Measurements from ENCODE around the gene SLA2. TPM values are rescaled to one million over a fixed set of nuclear protein-coding genes. Genes with fewer than 3 reads are reported as not detected.
"Not testable (repeated sequence)": the region's sequence is repeated elsewhere in the genome, so short reads cannot be mapped to it uniquely, and the experiment has no call there.

The SLA2 gene, protein sequence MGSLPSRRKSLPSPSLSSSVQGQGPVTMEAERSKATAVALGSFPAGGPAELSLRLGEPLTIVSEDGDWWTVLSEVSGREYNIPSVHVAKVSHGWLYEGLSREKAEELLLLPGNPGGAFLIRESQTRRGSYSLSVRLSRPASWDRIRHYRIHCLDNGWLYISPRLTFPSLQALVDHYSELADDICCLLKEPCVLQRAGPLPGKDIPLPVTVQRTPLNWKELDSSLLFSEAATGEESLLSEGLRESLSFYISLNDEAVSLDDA
- 0.59 and 0.67 TPM in 2 replicates for total RNA-seq

DNA sequence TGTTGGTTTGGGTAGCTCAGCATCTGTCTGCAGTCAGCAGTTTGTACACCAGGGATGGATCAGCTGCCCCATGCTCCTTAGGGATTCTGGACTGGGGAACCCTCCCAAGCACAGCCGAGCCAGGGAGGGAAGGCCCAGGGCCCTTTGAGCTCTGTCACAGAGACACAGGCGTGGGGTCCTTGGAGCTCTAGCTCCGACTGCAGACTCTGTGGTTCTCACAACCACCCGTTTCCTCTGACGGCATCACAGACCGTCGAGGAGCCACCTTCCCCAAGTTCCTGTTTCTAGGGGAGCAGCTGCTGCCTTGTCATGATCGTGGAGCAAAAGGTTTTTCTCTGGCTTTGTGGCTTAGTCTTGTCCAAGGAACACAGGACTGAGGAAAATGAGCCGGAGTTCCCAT, at the start of gene SLA2:
SLA2 (minus strand) TSS at position 199 of the 400 bp plus-strand sequence. CDS start 4,861 bp downstream, outside the sequence.
- Mint-ChIP-seq H3K36me3 (ENCODE audit: low read depth) (no peaks in the 10 kb centered on the region), H3K4me1 (peaks cover 24% of the 10 kb centered on the region), H3K9me3 (no peaks in the 10 kb centered on the region), H3K27ac (peak within 1 kb of the TSS; percentile 59), H3K27me3 (no peaks in the 10 kb centered on the region), H3K4me3 (no peak within 1 kb of the TSS)
- ChIA-PET CTCF (interaction anchor here (1.2 to 1.5 kb wide), 2 partner anchors 40 to 162 kb away, joined by 4 read pairs; partner anchors contain the start of gene RAB5IF), POLR2A (interaction anchor here (1.2 to 1.3 kb wide), 2 partner anchors 40 to 73 kb away, joined by 3 to 8 read pairs; partner anchors contain the start of genes RAB5IF and TGIF2)
- DNase-seq (no peak), ATAC-seq (ENCODE audit: low read depth) (peak; percentile 89)
- TF ChIP-seq, protein P1, sequence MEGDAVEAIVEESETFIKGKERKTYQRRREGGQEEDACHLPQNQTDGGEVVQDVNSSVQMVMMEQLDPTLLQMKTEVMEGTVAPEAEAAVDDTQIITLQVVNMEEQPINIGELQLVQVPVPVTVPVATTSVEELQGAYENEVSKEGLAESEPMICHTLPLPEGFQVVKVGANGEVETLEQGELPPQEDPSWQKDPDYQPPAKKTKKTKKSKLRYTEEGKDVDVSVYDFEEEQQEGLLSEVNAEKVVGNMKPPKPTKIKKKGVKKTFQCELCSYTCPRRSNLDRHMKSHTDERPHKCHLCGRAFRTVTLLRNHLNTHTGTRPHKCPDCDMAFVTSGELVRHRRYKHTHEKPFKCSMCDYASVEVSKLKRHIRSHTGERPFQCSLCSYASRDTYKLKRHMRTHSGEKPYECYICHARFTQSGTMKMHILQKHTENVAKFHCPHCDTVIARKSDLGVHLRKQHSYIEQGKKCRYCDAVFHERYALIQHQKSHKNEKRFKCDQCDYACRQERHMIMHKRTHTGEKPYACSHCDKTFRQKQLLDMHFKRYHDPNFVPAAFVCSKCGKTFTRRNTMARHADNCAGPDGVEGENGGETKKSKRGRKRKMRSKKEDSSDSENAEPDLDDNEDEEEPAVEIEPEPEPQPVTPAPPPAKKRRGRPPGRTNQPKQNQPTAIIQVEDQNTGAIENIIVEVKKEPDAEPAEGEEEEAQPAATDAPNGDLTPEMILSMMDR (IDR thresholded peaks at IDR 0.05) = no peak
- intact Hi-C loops (cut with micrococcal nuclease) = no loop called here

DNA sequence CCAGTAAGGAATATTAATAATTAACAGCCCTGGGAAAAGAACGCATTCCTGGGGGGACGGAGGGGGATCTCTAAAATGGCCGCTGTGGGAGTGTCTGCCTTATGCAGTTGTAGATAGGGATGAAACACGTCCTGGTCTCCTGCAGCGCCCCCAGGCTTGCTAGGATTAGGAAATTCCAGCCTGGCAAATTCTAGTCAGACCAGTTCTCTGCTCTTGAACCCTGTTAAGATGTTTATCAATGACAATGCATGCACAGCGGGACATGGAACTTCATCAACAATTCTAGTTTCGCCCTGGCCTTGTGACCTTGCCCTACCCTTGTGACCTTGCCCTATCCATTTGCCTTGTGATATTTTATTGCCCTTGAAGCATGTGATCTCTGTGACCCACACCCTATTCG, 49.5 kb upstream of the SLA2 start:
- H3K9me3 Mint-ChIP-seq; DNase-seq; H3K4me1 Mint-ChIP-seq; H3K27me3 Mint-ChIP-seq; H3K4me3 Mint-ChIP-seq; H3K27ac Mint-ChIP-seq; POLR2A ChIA-PET; ATAC-seq (ENCODE audit: low read depth); CTCF ChIA-PET; intact Hi-C loops (cut with micrococcal nuclease): not testable (repeated sequence)
- H3K36me3 Mint-ChIP-seq (ENCODE audit: low read depth) = peaks cover 14% of the 10 kb centered on the region

DNA sequence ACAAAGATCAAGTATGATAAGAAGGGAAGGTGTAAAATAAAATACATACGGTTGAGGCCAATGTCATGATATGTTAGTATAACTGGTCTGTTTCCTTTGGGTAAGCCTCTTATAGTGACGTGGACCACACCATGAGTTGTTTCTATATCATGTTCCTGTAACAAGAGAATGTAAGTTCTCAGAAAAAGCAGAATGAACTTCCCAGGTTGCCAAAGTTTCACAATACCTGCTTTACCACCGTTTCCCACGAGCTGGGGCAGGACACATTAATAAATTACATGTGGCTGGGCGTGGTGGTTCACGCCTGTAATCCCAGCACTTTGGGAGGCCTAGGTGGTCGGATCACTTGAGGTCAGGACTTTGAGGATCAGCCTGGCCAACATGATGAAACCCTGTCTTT, 42.6 kb upstream of the SLA2 start:
- POLR2A ChIA-PET = no interaction called here
- Mint-ChIP-seq H3K9me3 (no peaks in the 10 kb centered on the region), H3K4me1 (no peaks in the 10 kb centered on the region), H3K27ac (no peak overlapping the region), H3K27me3 (no peaks in the 10 kb centered on the region), H3K4me3 (no peak overlapping the region), H3K36me3 (ENCODE audit: low read depth) (peaks cover 38% of the 10 kb centered on the region)
- TF ChIP-seq, protein P1 (IDR thresholded peaks at IDR 0.05) = no peak
- intact Hi-C loops (cut with micrococcal nuclease) = no loop called here
- DNase-seq = no peak
- CTCF ChIA-PET = no interaction called here
- no peak for ATAC-seq (ENCODE audit: low read depth)

DNA sequence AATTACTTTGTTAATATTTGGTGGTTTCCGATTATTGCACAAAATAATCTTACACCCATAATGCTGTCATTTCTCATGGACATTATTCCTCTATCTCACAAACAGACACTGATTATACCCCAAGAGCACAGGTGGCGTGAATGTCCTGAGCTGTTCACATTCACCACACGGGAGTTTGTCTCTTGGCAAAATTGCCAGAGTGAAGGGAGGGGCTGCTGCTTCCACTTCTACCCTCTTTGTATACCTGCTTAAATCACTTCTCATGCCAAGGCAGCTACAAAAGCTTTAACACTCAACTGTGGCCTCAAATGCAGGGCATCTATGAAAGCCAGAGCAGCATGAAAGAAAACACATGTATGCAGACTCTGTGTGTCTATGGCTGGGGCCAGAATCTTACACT, 41.9 kb upstream of the SLA2 start:
- intact Hi-C loops (cut with micrococcal nuclease) = no loop called here
- ATAC-seq (ENCODE audit: low read depth) = no peak
- H3K9me3 Mint-ChIP-seq = no peaks in the 10 kb centered on the region
- ChIA-PET POLR2A (no interaction called here), CTCF (no interaction called here)
- TF ChIP-seq, protein P1 (IDR thresholded peaks at IDR 0.05) = no peak
- no peak for DNase-seq
- H3K27me3 Mint-ChIP-seq = no peaks in the 10 kb centered on the region
- H3K36me3 Mint-ChIP-seq (ENCODE audit: low read depth) = peaks cover 39% of the 10 kb centered on the region
- no peak overlapping the region for H3K4me3 Mint-ChIP-seq
- no peak overlapping the region for H3K27ac Mint-ChIP-seq
- no peaks in the 10 kb centered on the region for H3K4me1 Mint-ChIP-seq

DNA sequence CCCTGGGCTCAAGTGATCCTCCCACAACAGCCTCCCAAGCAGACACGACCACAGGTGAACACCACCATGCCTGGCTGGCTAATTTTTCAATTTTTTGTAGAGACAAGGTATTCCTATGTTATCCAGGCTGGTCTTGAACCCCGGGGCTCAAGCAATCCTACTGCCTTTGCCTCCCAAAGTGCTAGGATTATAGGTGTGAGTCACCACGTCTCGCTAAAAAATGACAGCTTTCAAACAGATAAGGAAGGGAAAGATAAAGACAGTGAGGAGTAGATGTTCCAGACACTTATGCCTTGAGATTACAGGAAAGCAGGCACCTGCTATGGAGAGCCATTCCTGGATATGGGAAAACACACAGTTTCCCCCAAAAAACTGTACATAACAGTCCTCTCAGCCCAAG, 40.9 kb upstream of the SLA2 start:
- Mint-ChIP-seq H3K27me3 (no peaks in the 10 kb centered on the region), H3K27ac (no peak overlapping the region), H3K36me3 (ENCODE audit: low read depth) (peaks cover 47% of the 10 kb centered on the region), H3K4me1 (no peaks in the 10 kb centered on the region), H3K9me3 (no peaks in the 10 kb centered on the region), H3K4me3 (no peak overlapping the region)
- ChIA-PET CTCF (no interaction called here), POLR2A (no interaction called here)
- DNase-seq (no peak), ATAC-seq (ENCODE audit: low read depth) (no peak)
- intact Hi-C loops (cut with micrococcal nuclease) = no loop called here
- TF ChIP-seq, protein P1 (IDR thresholded peaks at IDR 0.05) = no peak

DNA sequence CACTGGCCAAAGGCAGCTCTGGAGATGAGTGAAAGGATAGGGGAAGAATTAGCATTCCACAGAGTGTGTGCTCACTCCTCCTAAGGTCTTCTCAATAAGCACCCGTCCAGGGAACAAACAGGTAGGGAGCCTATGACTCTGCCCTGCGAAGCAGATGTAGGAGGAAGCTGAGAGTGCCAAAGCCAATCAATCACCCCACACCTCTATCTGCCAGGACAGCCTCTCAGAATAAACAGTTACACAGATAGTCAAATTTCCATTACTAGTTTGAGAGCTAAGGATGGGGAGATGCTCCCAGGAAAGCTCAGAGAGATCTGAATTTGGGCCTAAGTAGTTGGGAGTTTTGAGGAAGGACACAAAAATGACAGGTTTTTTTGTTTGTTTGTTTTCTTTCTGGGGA, 40.5 kb upstream of the SLA2 start:
- Mint-ChIP-seq H3K27me3 (no peaks in the 10 kb centered on the region), H3K27ac (no peak overlapping the region), H3K9me3 (no peaks in the 10 kb centered on the region), H3K4me3 (no peak overlapping the region), H3K4me1 (no peaks in the 10 kb centered on the region), H3K36me3 (ENCODE audit: low read depth) (peaks cover 48% of the 10 kb centered on the region)
- POLR2A ChIA-PET = no interaction called here
- ATAC-seq (ENCODE audit: low read depth) (no peak), DNase-seq (no peak)
- TF ChIP-seq, protein P1 (IDR thresholded peaks at IDR 0.05) = no peak
- intact Hi-C loops (cut with micrococcal nuclease) = no loop called here
- CTCF ChIA-PET = no interaction called here
